ENCODE data around the gene PIK3CD. TPM values are rescaled to one million over a fixed set of nuclear protein-coding genes. Genes with fewer than 3 reads are reported as not detected.

The PIK3CD gene
- total and polyA plus RNA-seq, 2 donors (not counting 3 experiments of a cell fraction or from before 2014, with no cell fraction given): 3.5 to 5.2 TPM

DNA sequence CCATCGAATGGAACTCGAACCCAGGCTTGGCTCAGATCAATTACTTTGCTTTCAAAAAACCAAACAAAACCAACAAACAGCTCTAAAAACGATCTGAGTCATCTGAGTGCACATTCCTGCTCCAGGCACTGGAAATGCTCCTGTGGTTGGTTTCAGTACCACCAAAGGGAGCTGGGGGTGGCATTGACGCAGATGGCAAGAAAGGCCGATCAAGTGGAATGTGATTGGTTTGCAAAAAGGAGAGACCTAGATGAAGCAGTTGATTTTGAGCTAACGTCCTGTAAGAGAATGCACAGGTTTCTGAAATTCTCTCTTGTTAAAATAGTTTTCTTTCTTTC lies 39.5 kb downstream of the PIK3CD start:
- H3K4me3 ChIP-seq (replicated peaks in 1 of 3; ENCODE audit: insufficient read depth in 1 of 3, low read depth in 1 of 3, low read length in 3 of 3): no peak overlapping the region
- POLR2A ChIA-PET: no interaction called here
- no peaks in the 10 kb centered on the region for H4K20me1 ChIP-seq (replicated peaks; ENCODE audit: control insufficient read depth, extremely low read depth, insufficient read depth, low read length)
- H2AFZ ChIP-seq (ENCODE audit: low read depth, low read length): no peak overlapping the region
- H3K4me2 ChIP-seq (ENCODE audit: insufficient read depth, low read length): no peak overlapping the region
- no peak for DNase-seq (ENCODE audit: low read depth, low spot score)
- H3K36me3 ChIP-seq (ENCODE audit: control insufficient read depth in 2 of 2, extremely low read depth in 1 of 2, insufficient read depth in 2 of 2, low read length in 2 of 2): no peaks in the 10 kb centered on the region
- dilution Hi-C loops (cut with MboI; ENCODE audit: extremely low pct_ligation_motif_present, low sequenced_read_pairs) (no loop called here), intact Hi-C loops (cut with micrococcal nuclease) (no loop called here)
- peaks cover 25% of the 10 kb centered on the region for H3K4me1 ChIP-seq (ENCODE audit: control insufficient read depth, extremely low read depth, insufficient read depth, low read length)
- H3K9me1 ChIP-seq (replicated peaks; ENCODE audit: control insufficient read depth, extremely low read depth, insufficient read depth, low read length): no peaks in the 10 kb centered on the region
- no TSS peak for BruUV-seq (replicated peaks)
- no peak overlapping the region for H3K9ac ChIP-seq (replicated peaks; ENCODE audit: extremely low read depth, insufficient read depth, low read length)
- no peaks in the 10 kb centered on the region for H3K9me3 ChIP-seq (replicated peaks; ENCODE audit: control insufficient read depth, insufficient read depth, low read length)
- TF ChIP-seq JUN (IDR thresholded peaks at IDR 0.05; ENCODE audit: borderline replicate concordance, insufficient read depth, insufficient read length, low read depth): no peak
- TF ChIP-seq, protein P1, sequence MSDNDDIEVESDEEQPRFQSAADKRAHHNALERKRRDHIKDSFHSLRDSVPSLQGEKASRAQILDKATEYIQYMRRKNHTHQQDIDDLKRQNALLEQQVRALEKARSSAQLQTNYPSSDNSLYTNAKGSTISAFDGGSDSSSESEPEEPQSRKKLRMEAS (IDR thresholded peaks at IDR 0.05; ENCODE audit: insufficient read depth, insufficient read length): no peak
- no peak for TF ChIP-seq MYC (IDR thresholded peaks at IDR 0.05; ENCODE audit: low read depth, low read length)
- TF ChIP-seq FOS (IDR thresholded peaks at IDR 0.05; ENCODE audit: borderline replicate concordance, insufficient read depth, low read length): no peak
- no peak for TF ChIP-seq GATA2 (IDR thresholded peaks at IDR 0.05; ENCODE audit: insufficient read depth, insufficient read length, low read depth, low read length)
- no peak for TF ChIP-seq EZH2 (IDR thresholded peaks at IDR 0.05; ENCODE audit: borderline replicate concordance, low read depth, low read length, severe bottlenecking)
- H3K27me3 ChIP-seq (ENCODE audit: control insufficient read depth in 2 of 2, insufficient read depth in 2 of 2, low read length in 2 of 2): peaks cover 4 to 12% of the 10 kb centered on the region in 2 experiments
- no peak for FAIRE-seq
- no peak overlapping the region for H3K27ac ChIP-seq (ENCODE audit: insufficient read depth, low read depth, low read length)
- no peaks in the 10 kb centered on the region for H3K79me2 ChIP-seq (ENCODE audit: control insufficient read depth, insufficient read depth, low read length)
- CTCF ChIA-PET: interaction anchor here (1.5 to 2.8 kb wide), 3 partner anchors 9 to 75 kb away, joined by 3 to 10 read pairs (median 4); no protein-coding TSS in a partner anchor

DNA sequence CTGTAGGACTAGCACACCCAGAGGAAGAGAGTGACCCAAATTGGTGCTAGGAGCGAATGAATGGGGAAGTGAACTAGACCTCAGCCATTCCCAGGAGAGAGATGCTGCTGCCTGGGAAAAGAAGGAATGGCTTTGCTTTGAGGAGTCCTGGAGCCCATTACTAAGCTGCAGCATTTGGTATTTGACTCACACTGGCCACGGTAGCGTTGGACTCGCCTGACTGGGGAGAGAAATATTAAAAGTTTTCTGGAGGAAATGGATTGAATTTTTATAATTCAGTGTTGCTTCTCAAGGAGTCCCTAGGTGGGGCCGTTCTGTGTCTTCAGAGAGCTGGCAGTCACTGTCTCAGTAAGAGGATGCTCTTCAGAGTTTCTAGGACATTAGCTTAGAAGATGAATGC lies 40.2 kb downstream of the PIK3CD start:
- DNase-seq (ENCODE audit: low read depth, low spot score) (no peak), FAIRE-seq (no peak)
- H3K9ac ChIP-seq (replicated peaks; ENCODE audit: extremely low read depth, insufficient read depth, low read length): no peak overlapping the region
- no peak overlapping the region for H3K4me3 ChIP-seq (replicated peaks in 1 of 3; ENCODE audit: insufficient read depth in 1 of 3, low read depth in 1 of 3, low read length in 3 of 3)
- ChIA-PET POLR2A (no interaction called here), CTCF (interaction anchor here (0.8 to 2.8 kb wide), 4 partner anchors 10 to 75 kb away, joined by 3 to 10 read pairs (median 4); no protein-coding TSS in a partner anchor)
- intact Hi-C loops (cut with micrococcal nuclease) (no loop called here), dilution Hi-C loops (cut with MboI; ENCODE audit: extremely low pct_ligation_motif_present, low sequenced_read_pairs) (no loop called here)
- H2AFZ ChIP-seq (ENCODE audit: low read depth, low read length): no peak overlapping the region
- H3K79me2 ChIP-seq (ENCODE audit: control insufficient read depth, insufficient read depth, low read length): no peaks in the 10 kb centered on the region
- H3K9me1 ChIP-seq (replicated peaks; ENCODE audit: control insufficient read depth, extremely low read depth, insufficient read depth, low read length): no peaks in the 10 kb centered on the region
- H3K36me3 ChIP-seq (ENCODE audit: control insufficient read depth in 2 of 2, extremely low read depth in 1 of 2, insufficient read depth in 2 of 2, low read length in 2 of 2): no peaks in the 10 kb centered on the region
- no TSS peak for BruUV-seq (replicated peaks)
- TF ChIP-seq FOS (IDR thresholded peaks at IDR 0.05; ENCODE audit: borderline replicate concordance, insufficient read depth, low read length) (no peak), MYC (IDR thresholded peaks at IDR 0.05; ENCODE audit: low read depth, low read length) (no peak), POLR2AphosphoS5 (IDR thresholded peaks at IDR 0.05; ENCODE audit: insufficient read depth, low read depth, low read length) (no peak), JUN (IDR thresholded peaks at IDR 0.05; ENCODE audit: borderline replicate concordance, insufficient read depth, insufficient read length, low read depth) (no peak), POLR2A (IDR thresholded peaks at IDR 0.05; ENCODE audit: low read depth, low read length) (no peak), EZH2 (IDR thresholded peaks at IDR 0.05; ENCODE audit: borderline replicate concordance, low read depth, low read length, severe bottlenecking) (no peak), GATA2 (IDR thresholded peaks at IDR 0.05; ENCODE audit: insufficient read depth, insufficient read length, low read depth, low read length) (no peak)
- TF ChIP-seq, protein P1 (IDR thresholded peaks at IDR 0.05; ENCODE audit: insufficient read depth, insufficient read length): no peak
- TF ChIP-seq, protein P2, sequence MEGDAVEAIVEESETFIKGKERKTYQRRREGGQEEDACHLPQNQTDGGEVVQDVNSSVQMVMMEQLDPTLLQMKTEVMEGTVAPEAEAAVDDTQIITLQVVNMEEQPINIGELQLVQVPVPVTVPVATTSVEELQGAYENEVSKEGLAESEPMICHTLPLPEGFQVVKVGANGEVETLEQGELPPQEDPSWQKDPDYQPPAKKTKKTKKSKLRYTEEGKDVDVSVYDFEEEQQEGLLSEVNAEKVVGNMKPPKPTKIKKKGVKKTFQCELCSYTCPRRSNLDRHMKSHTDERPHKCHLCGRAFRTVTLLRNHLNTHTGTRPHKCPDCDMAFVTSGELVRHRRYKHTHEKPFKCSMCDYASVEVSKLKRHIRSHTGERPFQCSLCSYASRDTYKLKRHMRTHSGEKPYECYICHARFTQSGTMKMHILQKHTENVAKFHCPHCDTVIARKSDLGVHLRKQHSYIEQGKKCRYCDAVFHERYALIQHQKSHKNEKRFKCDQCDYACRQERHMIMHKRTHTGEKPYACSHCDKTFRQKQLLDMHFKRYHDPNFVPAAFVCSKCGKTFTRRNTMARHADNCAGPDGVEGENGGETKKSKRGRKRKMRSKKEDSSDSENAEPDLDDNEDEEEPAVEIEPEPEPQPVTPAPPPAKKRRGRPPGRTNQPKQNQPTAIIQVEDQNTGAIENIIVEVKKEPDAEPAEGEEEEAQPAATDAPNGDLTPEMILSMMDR (IDR thresholded peaks at IDR 0.05; ENCODE audit: extremely low read depth in 1 of 2, insufficient read depth in 1 of 2, low read depth in 1 of 2, low read length in 2 of 2): no peak
- peaks cover 25% of the 10 kb centered on the region for H3K4me1 ChIP-seq (ENCODE audit: control insufficient read depth, extremely low read depth, insufficient read depth, low read length)
- H3K9me3 ChIP-seq (replicated peaks; ENCODE audit: control insufficient read depth, insufficient read depth, low read length): no peaks in the 10 kb centered on the region
- peaks cover 4 to 12% of the 10 kb centered on the region in 2 experiments for H3K27me3 ChIP-seq (ENCODE audit: control insufficient read depth in 2 of 2, insufficient read depth in 2 of 2, low read length in 2 of 2)
- no peak overlapping the region for H3K4me2 ChIP-seq (ENCODE audit: insufficient read depth, low read length)
- no peak overlapping the region for H3K27ac ChIP-seq (ENCODE audit: insufficient read depth, low read depth, low read length)
- no peaks in the 10 kb centered on the region for H4K20me1 ChIP-seq (replicated peaks; ENCODE audit: control insufficient read depth, extremely low read depth, insufficient read depth, low read length)
